ENCODE data around the gene SLCO2B1. TPM values are rescaled to one million over a fixed set of nuclear protein-coding genes. Genes with fewer than 3 reads are reported as not detected.

The SLCO2B1 gene
- total and polyA plus RNA-seq, 11 donors: 4.7 to 167 (median 15.8) TPM

DNA sequence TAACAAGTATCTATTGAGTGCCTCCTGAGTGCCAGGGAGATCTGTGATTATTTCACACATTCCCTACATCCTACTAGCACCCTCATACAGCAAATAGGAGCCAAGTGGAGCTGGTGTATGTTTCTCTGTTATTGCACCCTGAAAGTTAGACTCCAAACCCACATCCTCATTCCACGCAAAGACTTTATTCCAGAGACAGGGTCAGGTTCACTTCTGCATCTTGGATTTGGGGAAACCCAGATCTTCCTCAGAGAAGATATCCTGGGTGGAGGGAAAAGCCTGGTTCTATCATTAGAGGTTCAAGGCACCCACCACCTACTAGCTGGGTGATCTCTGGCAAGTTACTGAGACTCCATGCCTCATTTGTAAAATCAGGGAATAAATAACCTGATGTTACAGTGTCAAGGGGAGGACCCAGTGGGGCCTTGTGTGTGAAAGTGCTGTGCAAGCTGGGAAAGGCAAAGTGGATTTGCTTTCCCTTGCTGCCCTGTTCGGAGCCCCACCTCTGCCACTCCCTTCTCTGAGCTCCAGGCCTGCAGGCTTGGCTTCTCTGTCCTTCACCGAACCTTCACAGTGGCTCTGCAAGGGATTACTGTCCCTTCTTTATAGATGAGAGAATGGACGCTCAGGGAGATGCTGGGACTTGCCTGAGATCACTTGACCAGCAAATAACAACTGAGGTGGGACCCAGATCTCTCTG lies 991 bp upstream of the SLCO2B1 start:
- Histone ChIP-seq H3K4me1 (peaks cover 0 to 62% (median 17%) of the 10 kb centered on the region in 12 donors), H3K27me3 (no peaks in the 10 kb centered on the region), H3K27ac (peak overlapping the region in 5 of 12 donors; percentile 14 to 85 (median 77)), H3K36me3 (no peaks in the 10 kb centered on the region), H3K4me3 (peak overlapping the region in 1 of 12 donors; percentile 66), H3K9me3 (no peaks in the 10 kb centered on the region)
- ATAC-seq (no peak), DNase-seq (no peak)
- WGBS, 4 donors: 79 to 91% (median 86%) methylated on average over 3 to 4 of the region's 4 CpGs
- no peak for TF ChIP-seq POLR2A (IDR thresholded peaks at IDR 0.05)
- TF ChIP-seq, protein P1, sequence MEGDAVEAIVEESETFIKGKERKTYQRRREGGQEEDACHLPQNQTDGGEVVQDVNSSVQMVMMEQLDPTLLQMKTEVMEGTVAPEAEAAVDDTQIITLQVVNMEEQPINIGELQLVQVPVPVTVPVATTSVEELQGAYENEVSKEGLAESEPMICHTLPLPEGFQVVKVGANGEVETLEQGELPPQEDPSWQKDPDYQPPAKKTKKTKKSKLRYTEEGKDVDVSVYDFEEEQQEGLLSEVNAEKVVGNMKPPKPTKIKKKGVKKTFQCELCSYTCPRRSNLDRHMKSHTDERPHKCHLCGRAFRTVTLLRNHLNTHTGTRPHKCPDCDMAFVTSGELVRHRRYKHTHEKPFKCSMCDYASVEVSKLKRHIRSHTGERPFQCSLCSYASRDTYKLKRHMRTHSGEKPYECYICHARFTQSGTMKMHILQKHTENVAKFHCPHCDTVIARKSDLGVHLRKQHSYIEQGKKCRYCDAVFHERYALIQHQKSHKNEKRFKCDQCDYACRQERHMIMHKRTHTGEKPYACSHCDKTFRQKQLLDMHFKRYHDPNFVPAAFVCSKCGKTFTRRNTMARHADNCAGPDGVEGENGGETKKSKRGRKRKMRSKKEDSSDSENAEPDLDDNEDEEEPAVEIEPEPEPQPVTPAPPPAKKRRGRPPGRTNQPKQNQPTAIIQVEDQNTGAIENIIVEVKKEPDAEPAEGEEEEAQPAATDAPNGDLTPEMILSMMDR (IDR thresholded peaks at IDR 0.05): no peak
- intact Hi-C loops (cut with DNase I): loop anchor here in 3 of 10 donors (5.0 to 10.0 kb wide), 2 partner anchors 42 to 225 kb away; no protein-coding TSS in a partner anchor

DNA sequence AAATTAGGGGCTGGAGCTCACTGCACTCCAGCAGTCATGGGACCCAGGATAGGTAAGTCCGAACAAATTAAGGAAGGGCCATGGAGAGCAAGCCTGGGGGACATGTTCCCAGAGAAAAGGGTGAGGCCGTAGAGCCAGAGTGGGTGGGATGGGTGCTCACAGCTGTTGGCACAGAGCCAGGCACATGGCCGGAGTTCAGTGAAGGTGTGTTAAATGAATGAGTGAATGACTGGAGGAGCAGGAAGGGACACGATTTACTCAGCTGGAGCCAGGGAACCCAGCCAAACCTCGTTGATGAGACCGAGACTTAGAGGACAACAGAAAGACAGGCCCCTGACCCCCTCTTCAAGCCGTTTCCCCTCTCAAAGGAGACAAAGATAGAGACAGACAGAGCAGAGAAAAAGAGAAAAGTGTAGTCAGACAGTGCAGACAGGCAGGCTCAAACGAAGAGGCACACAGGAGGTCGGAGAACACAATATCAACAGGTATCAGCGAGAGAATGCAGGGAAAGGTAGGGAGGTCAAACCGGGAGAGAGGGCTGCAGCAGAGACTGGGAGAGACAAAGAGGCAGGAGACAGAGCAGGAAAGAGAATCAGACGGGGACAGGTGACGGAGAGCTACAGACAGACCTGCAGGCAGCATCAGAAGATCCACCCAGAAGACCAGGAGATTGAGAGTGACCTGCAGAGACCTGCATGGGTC lies 590 bp downstream of the SLCO2B1 start:
- Histone ChIP-seq H3K4me3 (peak overlapping the region in 11 of 12 donors; percentile 1 to 66 (median 53)), H3K4me1 (peaks cover 0 to 76% (median 25%) of the 10 kb centered on the region in 12 donors), H3K36me3 (no peaks in the 10 kb centered on the region), H3K27me3 (no peaks in the 10 kb centered on the region), H3K9me3 (no peaks in the 10 kb centered on the region), H3K27ac (peak overlapping the region in 11 of 12 donors; percentile 23 to 85 (median 51))
- TF ChIP-seq, protein P1 (IDR thresholded peaks at IDR 0.05): no peak
- TF ChIP-seq POLR2A (IDR thresholded peaks at IDR 0.05): no peak
- ATAC-seq (no peak), DNase-seq (no peak)
- intact Hi-C loops (cut with DNase I): loop anchor here in 2 of 10 donors (2.0 to 5.0 kb wide), 2 partner anchors 41 to 51 kb away; no protein-coding TSS in a partner anchor
- WGBS, 4 donors: 44 to 52% (median 51%) methylated on average over 13 of the region's 13 CpGs

DNA sequence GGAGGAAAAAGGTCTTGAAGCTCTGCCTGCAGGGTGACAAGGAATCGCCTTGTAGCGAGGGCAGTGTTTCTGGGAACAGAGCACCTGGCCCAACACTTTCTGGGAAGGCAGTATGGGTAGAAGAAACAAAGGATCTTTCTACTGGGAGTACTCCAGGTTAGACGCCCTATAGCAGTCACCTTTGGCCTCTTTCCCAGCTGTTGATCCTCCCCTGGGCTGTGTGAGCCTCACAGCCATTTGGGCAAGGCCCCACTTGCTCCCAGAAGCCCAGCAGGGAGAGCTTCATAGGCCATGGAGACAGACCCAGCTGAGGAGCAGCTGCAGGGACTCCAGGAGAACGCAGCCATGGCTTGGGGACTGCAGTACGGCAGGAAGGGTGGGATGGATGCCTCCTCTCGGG lies 1.2 kb downstream of the SLCO2B1 start:
- WGBS, 4 donors: 52 to 68% (median 56%) methylated on average over 6 of the region's 6 CpGs
- H3K4me1 ChIP-seq: peaks cover 0 to 75% (median 25%) of the 10 kb centered on the region in 12 donors
- TF ChIP-seq, protein P1 (IDR thresholded peaks at IDR 0.05): no peak
- no peak for TF ChIP-seq POLR2A (IDR thresholded peaks at IDR 0.05)
- H3K27ac ChIP-seq: peak overlapping the region in 10 of 12 donors; percentile 23 to 85 (median 58)
- ATAC-seq (peak in 3 of 4 donors; percentile 4 to 27 (median 15)), DNase-seq (peak in 1 of 5 donors; percentile 41)
- intact Hi-C loops (cut with DNase I): loop anchor here in 2 of 10 donors (2.0 to 5.0 kb wide), 2 partner anchors 40 to 51 kb away; no protein-coding TSS in a partner anchor
- H3K9me3 ChIP-seq: no peaks in the 10 kb centered on the region
- peak overlapping the region in 10 of 12 donors; percentile 26 to 66 (median 54) for H3K4me3 ChIP-seq
- no peaks in the 10 kb centered on the region for H3K27me3 ChIP-seq
- no peaks in the 10 kb centered on the region for H3K36me3 ChIP-seq

All from heart left ventricle (tissue), 16 donors.